ENCODE measurements around the gene LCN1.

DNA sequence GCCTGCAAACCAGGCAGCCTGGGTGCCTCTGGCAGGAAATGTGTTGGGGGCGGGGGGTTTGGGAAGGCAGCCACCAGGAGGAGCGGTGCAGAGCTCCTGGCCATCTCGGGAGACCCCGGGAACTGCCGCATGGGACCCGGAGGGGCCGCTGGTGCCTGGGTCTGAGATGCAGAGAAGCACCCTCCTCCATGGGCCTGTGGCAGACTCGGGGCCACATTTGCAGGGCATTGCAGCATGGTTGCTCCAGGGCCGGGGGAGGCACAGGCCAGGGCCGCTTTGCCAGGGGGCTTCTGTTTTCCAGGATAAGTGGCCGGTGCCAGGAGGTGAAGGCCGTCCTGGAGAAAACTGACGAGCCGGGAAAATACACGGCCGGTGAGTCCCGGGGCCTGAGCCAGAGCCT lies 1.7 kb downstream of the LCN1 start:
- TF ChIP-seq, protein P1, sequence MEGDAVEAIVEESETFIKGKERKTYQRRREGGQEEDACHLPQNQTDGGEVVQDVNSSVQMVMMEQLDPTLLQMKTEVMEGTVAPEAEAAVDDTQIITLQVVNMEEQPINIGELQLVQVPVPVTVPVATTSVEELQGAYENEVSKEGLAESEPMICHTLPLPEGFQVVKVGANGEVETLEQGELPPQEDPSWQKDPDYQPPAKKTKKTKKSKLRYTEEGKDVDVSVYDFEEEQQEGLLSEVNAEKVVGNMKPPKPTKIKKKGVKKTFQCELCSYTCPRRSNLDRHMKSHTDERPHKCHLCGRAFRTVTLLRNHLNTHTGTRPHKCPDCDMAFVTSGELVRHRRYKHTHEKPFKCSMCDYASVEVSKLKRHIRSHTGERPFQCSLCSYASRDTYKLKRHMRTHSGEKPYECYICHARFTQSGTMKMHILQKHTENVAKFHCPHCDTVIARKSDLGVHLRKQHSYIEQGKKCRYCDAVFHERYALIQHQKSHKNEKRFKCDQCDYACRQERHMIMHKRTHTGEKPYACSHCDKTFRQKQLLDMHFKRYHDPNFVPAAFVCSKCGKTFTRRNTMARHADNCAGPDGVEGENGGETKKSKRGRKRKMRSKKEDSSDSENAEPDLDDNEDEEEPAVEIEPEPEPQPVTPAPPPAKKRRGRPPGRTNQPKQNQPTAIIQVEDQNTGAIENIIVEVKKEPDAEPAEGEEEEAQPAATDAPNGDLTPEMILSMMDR (IDR thresholded peaks at IDR 0.05; ENCODE audit: extremely low read depth in 1 of 2, insufficient read depth in 1 of 2, low read depth in 1 of 2, low read length in 2 of 2): no peak
- no peak for TF ChIP-seq JUN (IDR thresholded peaks at IDR 0.05; ENCODE audit: borderline replicate concordance, insufficient read depth, insufficient read length, low read depth)
